ENCODE data around the gene GRIK2.
"Not testable (repeated sequence)": the region's sequence is repeated elsewhere in the genome, so short reads cannot be mapped to it uniquely, and the experiment has no call there.

GRIK2 gene

GRCh38 chr6:101980924-101981323 lies 587.4 kb downstream of the GRIK2 start:
- DNase-seq (ENCODE audit: low read depth in 2 of 3, low spot score in 2 of 3) = no peak

- DNase-seq (ENCODE audit: low read depth in 2 of 3, low spot score in 2 of 3) = no peak
Observed at GRCh38 chr6:101986476-101986875, 593.0 kb downstream of the GRIK2 start.

GRCh38 chr6:101992286-101992685 lies 598.8 kb downstream of the GRIK2 start:
- DNase-seq (ENCODE audit: low read depth in 2 of 3, low spot score in 2 of 3) = no peak

GRCh38 chr6:101994521-101994920 lies 601.0 kb downstream of the GRIK2 start:
- no peak for DNase-seq (ENCODE audit: low read depth in 2 of 3, low spot score in 2 of 3)

GRCh38 chr6:102015431-102015830 lies 621.9 kb downstream of the GRIK2 start:
- DNase-seq (ENCODE audit: low read depth in 2 of 3, low spot score in 2 of 3) = no peak

GRCh38 chr6:102022281-102022680 lies 628.8 kb downstream of the GRIK2 start:
- no peak for DNase-seq (ENCODE audit: low read depth in 2 of 3, low spot score in 2 of 3)

GRCh38 chr6:102022803-102023202 lies 629.3 kb downstream of the GRIK2 start:
- no peak for DNase-seq (ENCODE audit: low read depth in 2 of 3, low spot score in 2 of 3)

GRCh38 chr6:102023977-102024657 lies 630.6 kb downstream of the GRIK2 start:
- DNase-seq (ENCODE audit: low read depth in 2 of 3, low spot score in 2 of 3) = no peak

GRCh38 chr6:102026649-102027048 lies 633.1 kb downstream of the GRIK2 start:
- no peak for DNase-seq (ENCODE audit: low read depth in 2 of 3, low spot score in 2 of 3)

- no peak for DNase-seq (ENCODE audit: low read depth in 2 of 3, low spot score in 2 of 3)
Observed at GRCh38 chr6:102028176-102028575, 634.7 kb downstream of the GRIK2 start.

- DNase-seq (ENCODE audit: low read depth in 2 of 3, low spot score in 2 of 3) = no peak
Observed at GRCh38 chr6:102038964-102039363, 645.5 kb downstream of the GRIK2 start.

- DNase-seq (ENCODE audit: low read depth in 2 of 3, low spot score in 2 of 3) = no peak
Observed at GRCh38 chr6:102039441-102039840, 645.9 kb downstream of the GRIK2 start.

- no peak for DNase-seq (ENCODE audit: low read depth in 2 of 3, low spot score in 2 of 3)
Observed at GRCh38 chr6:102051001-102051400, 657.5 kb downstream of the GRIK2 start.

GRCh38 chr6:102051720-102052119 lies 658.2 kb downstream of the GRIK2 start:
- no peak for DNase-seq (ENCODE audit: low read depth in 2 of 3, low spot score in 2 of 3)

- no peak for DNase-seq (ENCODE audit: low read depth in 2 of 3, low spot score in 2 of 3)
Observed at GRCh38 chr6:102064142-102064541, 670.6 kb downstream of the GRIK2 start.

- no peak for DNase-seq (ENCODE audit: low read depth in 2 of 3, low spot score in 2 of 3)
Observed at GRCh38 chr6:102066301-102066700, 672.8 kb downstream of the GRIK2 start.

GRCh38 chr6:102068349-102068929 lies 674.9 kb downstream of the GRIK2 start:
- DNase-seq (ENCODE audit: low read depth in 2 of 3, low spot score in 2 of 3) = no peak

GRCh38 chr6:102075539-102075938 lies 682.0 kb downstream of the GRIK2 start:
- no peak for DNase-seq (ENCODE audit: low read depth in 2 of 3, low spot score in 2 of 3)

GRCh38 chr6:102085257-102085656 lies 691.7 kb downstream of the GRIK2 start:
- DNase-seq (ENCODE audit: low read depth in 2 of 3, low spot score in 2 of 3) = no peak

GRCh38 chr6:102088160-102088559 lies 694.7 kb downstream of the GRIK2 start:
- DNase-seq (ENCODE audit: low read depth in 2 of 3, low spot score in 2 of 3) = not testable (repeated sequence)

GRCh38 chr6:102114402-102114801 lies 720.9 kb downstream of the GRIK2 start:
- DNase-seq (ENCODE audit: low read depth in 2 of 3, low spot score in 2 of 3) = no peak

- no peak for DNase-seq (ENCODE audit: low read depth in 2 of 3, low spot score in 2 of 3)
Observed at GRCh38 chr6:102115911-102116310, 722.4 kb downstream of the GRIK2 start.

GRCh38 chr6:102118034-102118433 lies 724.5 kb downstream of the GRIK2 start:
- DNase-seq (ENCODE audit: low read depth in 2 of 3, low spot score in 2 of 3) = no peak
